ENCODE measurements around the gene DAZAP1. TPM values are rescaled to one million over a fixed set of nuclear protein-coding genes. Genes with fewer than 3 reads are reported as not detected.
A peak's percentile ranks its signal among the peaks of the same experiment; 100 is the strongest.

Gene DAZAP1
- total RNA-seq, 1 experiment from 2014 or later: 165 TPM

- Histone ChIP-seq H3K9me3 (no peaks in the 10 kb centered on the region), H3K4me3 (ENCODE audit: low read depth, low read length) (no peak overlapping the region), H3K4me1 (no peaks in the 10 kb centered on the region), H3K27me3 (replicated peaks; ENCODE audit: control insufficient read depth, insufficient read depth, low read length) (no peaks in the 10 kb centered on the region), H3K36me3 (ENCODE audit: control insufficient read depth, insufficient read depth, low read length) (peaks cover 4% of the 10 kb centered on the region; the same call in 1 of the 2 replicates)
- CTCF ChIA-PET: no interaction called here
- peaks cover 71% of the 10 kb centered on the region for H3K36me3 Mint-ChIP-seq (ENCODE audit: insufficient read depth, unreplicated experiment)
- TF ChIP-seq CTCF (IDR thresholded peaks at IDR 0.05; ENCODE audit: insufficient read depth in 1 of 2, low read depth in 1 of 2, low read length in 1 of 2, severe bottlenecking in 1 of 2, unreplicated experiment in 1 of 2): no peak
- H3K27me3 Mint-ChIP-seq (ENCODE audit: insufficient read depth, unreplicated experiment): no peaks in the 10 kb centered on the region
- H3K27ac Mint-ChIP-seq (ENCODE audit: unreplicated experiment): no peak overlapping the region
- no peak for DNase-seq
- no TSS peak for BruUV-seq (replicated peaks)
- POLR2A ChIA-PET: no interaction called here
- H3K9me3 Mint-ChIP-seq (ENCODE audit: unreplicated experiment): no peaks in the 10 kb centered on the region
- no peak overlapping the region for H3K4me3 Mint-ChIP-seq (ENCODE audit: unreplicated experiment)
- intact Hi-C loops (cut with micrococcal nuclease; ENCODE audit: unreplicated experiment): no loop called here
- H3K4me1 Mint-ChIP-seq (ENCODE audit: low read depth, unreplicated experiment): no peaks in the 10 kb centered on the region
These were observed 15.0 kb upstream of the DAZAP1 start for GRCh38 chr19:1392407-1392806.

GRCh38 chr19:1392939-1393530, 14.4 kb upstream of the DAZAP1 start:
- no peak for TF ChIP-seq CTCF (IDR thresholded peaks at IDR 0.05; ENCODE audit: insufficient read depth in 1 of 2, low read depth in 1 of 2, low read length in 1 of 2, severe bottlenecking in 1 of 2, unreplicated experiment in 1 of 2)
- no peaks in the 10 kb centered on the region for H3K27me3 ChIP-seq (replicated peaks; ENCODE audit: control insufficient read depth, insufficient read depth, low read length)
- Mint-ChIP-seq H3K4me3 (ENCODE audit: unreplicated experiment) (peak overlapping the region; percentile 19), H3K27ac (ENCODE audit: unreplicated experiment) (no peak overlapping the region), H3K36me3 (ENCODE audit: insufficient read depth, unreplicated experiment) (peaks cover 78% of the 10 kb centered on the region), H3K9me3 (ENCODE audit: unreplicated experiment) (no peaks in the 10 kb centered on the region), H3K4me1 (ENCODE audit: low read depth, unreplicated experiment) (no peaks in the 10 kb centered on the region), H3K27me3 (ENCODE audit: insufficient read depth, unreplicated experiment) (no peaks in the 10 kb centered on the region)
- no peak for DNase-seq
- H3K9me3 ChIP-seq: no peaks in the 10 kb centered on the region
- POLR2A ChIA-PET: no interaction called here
- intact Hi-C loops (cut with micrococcal nuclease; ENCODE audit: unreplicated experiment): no loop called here
- no TSS peak for BruUV-seq (replicated peaks)
- H3K36me3 ChIP-seq (ENCODE audit: control insufficient read depth, insufficient read depth, low read length): peaks cover 4% of the 10 kb centered on the region; the same call in 1 of the 2 replicates
- CTCF ChIA-PET: no interaction called here
- H3K4me1 ChIP-seq: no peaks in the 10 kb centered on the region
- no peak overlapping the region for H3K4me3 ChIP-seq (ENCODE audit: low read depth, low read length)

DNA sequence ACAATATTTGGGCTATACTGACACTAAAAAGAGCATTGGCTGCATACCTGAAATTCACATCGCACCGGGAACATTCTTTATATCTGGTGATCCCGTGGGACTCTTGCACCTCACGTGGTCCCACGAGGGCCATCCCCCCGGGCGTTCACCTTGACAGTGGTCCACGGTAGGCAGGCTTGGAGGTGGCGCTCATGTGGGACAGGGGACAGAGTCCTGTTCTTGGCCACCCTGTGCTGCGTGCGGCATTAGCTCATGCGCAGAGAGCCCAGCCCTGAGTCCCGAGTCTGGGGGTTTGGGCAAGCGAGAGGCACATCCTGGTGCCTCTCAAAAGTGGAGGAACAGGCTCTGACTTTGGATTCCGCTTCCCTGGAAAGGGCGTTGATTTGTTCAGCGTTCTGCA, 13.5 kb upstream of the DAZAP1 start:
- Mint-ChIP-seq H3K36me3 (ENCODE audit: insufficient read depth, unreplicated experiment) (peaks cover 86% of the 10 kb centered on the region), H3K4me3 (ENCODE audit: unreplicated experiment) (peak overlapping the region; percentile 19), H3K27ac (ENCODE audit: unreplicated experiment) (no peak overlapping the region), H3K27me3 (ENCODE audit: insufficient read depth, unreplicated experiment) (no peaks in the 10 kb centered on the region), H3K9me3 (ENCODE audit: unreplicated experiment) (no peaks in the 10 kb centered on the region), H3K4me1 (ENCODE audit: low read depth, unreplicated experiment) (no peaks in the 10 kb centered on the region)
- TF ChIP-seq CTCF (IDR thresholded peaks at IDR 0.05; ENCODE audit: insufficient read depth in 1 of 2, low read depth in 1 of 2, low read length in 1 of 2, severe bottlenecking in 1 of 2, unreplicated experiment in 1 of 2): no peak
- peaks cover 6% of the 10 kb centered on the region for H3K36me3 ChIP-seq (ENCODE audit: control insufficient read depth, insufficient read depth, low read length)
- H3K9me3 ChIP-seq: no peaks in the 10 kb centered on the region
- ChIA-PET CTCF (interaction anchor here (0.5 kb wide), 1 partner anchor 104 kb away, joined by 4 read pairs; no protein-coding TSS in a partner anchor), POLR2A (no interaction called here)
- no peaks in the 10 kb centered on the region for H3K4me1 ChIP-seq
- DNase-seq: no peak
- H3K27me3 ChIP-seq (replicated peaks; ENCODE audit: control insufficient read depth, insufficient read depth, low read length): no peaks in the 10 kb centered on the region
- BruUV-seq (replicated peaks): no TSS peak
- intact Hi-C loops (cut with micrococcal nuclease; ENCODE audit: unreplicated experiment): no loop called here
- no peak overlapping the region for H3K4me3 ChIP-seq (ENCODE audit: low read depth, low read length)

Measured in Caco-2 (cell line).